Gastroesophageal sphincter (tissue), 4 donors: ENCODE data around the gene POLN. TPM values are rescaled to one million over a fixed set of nuclear protein-coding genes. Genes with fewer than 3 reads are reported as not detected.

ENCODE experiments used
- ATAC-seq: fragments of 150-250 bp; one replicate; pipeline ENCODE4 v1.9.1; 2016; ENCODE audit warnings: mild to moderate bottlenecking, moderate library complexity
- H3K27ac ChIP-seq, 4 donors: fragments of 200-600 bp; sonication (generic) in 3 of 4; 1 replicate in 3 of 4; 2 replicates in 1 of 4; pipeline ENCODE4 v1.5.1; 2016 to 2019
- H3K27me3 ChIP-seq: fragments of 200-600 bp; sonication (generic); one replicate; pipeline ENCODE4 v1.5.1; 2019
- H3K36me3 ChIP-seq, 2 donors: fragments of 200-600 bp; sonication (generic); one replicate each; pipeline ENCODE4 v1.5.1; 2019; ENCODE audit warnings: control low read depth in 1 of 2
- H3K4me1 ChIP-seq, 3 donors: fragments of 200-600 bp; sonication (generic); 1 replicate in 2 of 3; 2 replicates in 1 of 3; pipeline ENCODE4 v1.5.1; 2016 to 2019; ENCODE audit warnings: control low read depth in 2 of 3
- H3K4me3 ChIP-seq, 2 donors: fragments of 200-600 bp; sonication (generic); one replicate each; pipeline ENCODE4 v1.5.1; 2019; ENCODE audit warnings: mild to moderate bottlenecking in 1 of 2, moderate library complexity in 1 of 2
- H3K9me3 ChIP-seq, 3 donors: fragments of 200-600 bp; sonication (generic); one replicate each; pipeline ENCODE4 v1.5.1; 2017 to 2019; ENCODE audit warnings: control low read depth in 2 of 3
- EP300 ChIP-seq: sonication (generic); formaldehyde crosslinking; IDR thresholded peaks from one replicate; pipeline ENCODE4 v1.6.1; 2017; ENCODE audit warnings: antibody characterized with exemption, mild to moderate bottlenecking
- POLR2A ChIP-seq, 2 donors: fragments of 450-650 bp; IDR thresholded peaks; one replicate each; pipeline ENCODE4 v1.6.1; 2017; ENCODE audit warnings: antibody characterized with exemption in 2 of 2, mild to moderate bottlenecking in 2 of 2, moderate library complexity in 1 of 2
- POLR2AphosphoS5 ChIP-seq: sonication (generic); formaldehyde crosslinking; IDR thresholded peaks from one replicate; pipeline ENCODE4 v1.6.1; 2017; ENCODE audit warnings: antibody characterized with exemption
- WGBS, 2 donors: methylation state at CpG; one replicate each; pipeline ENCODE4 v1.1.5; 2018; ENCODE audit warnings: low coverage in 1 of 2; 5-methylcytosine and 5-hydroxymethylcytosine counted together
- total RNA-seq, 4 donors: library from RNA; depleted of rRNA; stranded (reverse); fragments of >200 nt; gene quantifications; one replicate each; pipeline ENCODE4 v1.1.0, GENCODE V29; 2016
- TF ChIP-seq, protein P1 (sequence below), 4 experiments: fragments of 200-600 bp in 2 of 4; fragments of 450-650 bp in 2 of 4; sonication (generic) in 1 of 4; IDR thresholded peaks; one replicate each; pipeline ENCODE4 v1.5.1; 2017 to 2019; ENCODE audit warnings: antibody characterized with exemption in 4 of 4, mild to moderate bottlenecking in 2 of 4, moderate library complexity in 2 of 4

Gene POLN
- total RNA-seq, 4 donors from 2014 or later = 1.5 to 4.6 (median 2.6) TPM

DNA sequence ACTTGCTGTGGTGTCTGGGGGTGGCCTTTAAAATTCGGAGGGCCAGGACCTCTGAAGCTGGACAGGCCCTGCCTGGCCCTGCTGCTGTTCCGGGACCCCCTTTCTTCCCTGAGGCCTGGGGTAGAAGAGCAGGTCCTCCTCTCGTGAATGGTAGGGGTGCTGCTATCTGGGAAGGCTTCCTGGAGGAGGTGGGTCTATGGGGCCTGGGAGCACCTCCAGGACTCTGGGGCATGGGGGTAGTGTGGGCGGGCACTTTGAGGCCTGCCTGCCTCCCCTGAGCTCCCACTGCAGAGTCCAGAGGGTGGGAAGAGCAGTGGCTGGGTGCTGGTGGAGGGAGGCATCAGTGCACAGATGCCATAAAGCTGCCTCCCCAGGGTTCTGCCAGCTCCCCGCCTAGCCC lies 24.9 kb upstream of the POLN start:
- peaks cover 0 to 11% of the 10 kb centered on the region in 2 donors for H3K36me3 ChIP-seq
- TF ChIP-seq EP300 (no peak), POLR2A (IDR thresholded peaks at IDR 0.05) (no peak), POLR2AphosphoS5 (no peak)
- TF ChIP-seq, protein P1, sequence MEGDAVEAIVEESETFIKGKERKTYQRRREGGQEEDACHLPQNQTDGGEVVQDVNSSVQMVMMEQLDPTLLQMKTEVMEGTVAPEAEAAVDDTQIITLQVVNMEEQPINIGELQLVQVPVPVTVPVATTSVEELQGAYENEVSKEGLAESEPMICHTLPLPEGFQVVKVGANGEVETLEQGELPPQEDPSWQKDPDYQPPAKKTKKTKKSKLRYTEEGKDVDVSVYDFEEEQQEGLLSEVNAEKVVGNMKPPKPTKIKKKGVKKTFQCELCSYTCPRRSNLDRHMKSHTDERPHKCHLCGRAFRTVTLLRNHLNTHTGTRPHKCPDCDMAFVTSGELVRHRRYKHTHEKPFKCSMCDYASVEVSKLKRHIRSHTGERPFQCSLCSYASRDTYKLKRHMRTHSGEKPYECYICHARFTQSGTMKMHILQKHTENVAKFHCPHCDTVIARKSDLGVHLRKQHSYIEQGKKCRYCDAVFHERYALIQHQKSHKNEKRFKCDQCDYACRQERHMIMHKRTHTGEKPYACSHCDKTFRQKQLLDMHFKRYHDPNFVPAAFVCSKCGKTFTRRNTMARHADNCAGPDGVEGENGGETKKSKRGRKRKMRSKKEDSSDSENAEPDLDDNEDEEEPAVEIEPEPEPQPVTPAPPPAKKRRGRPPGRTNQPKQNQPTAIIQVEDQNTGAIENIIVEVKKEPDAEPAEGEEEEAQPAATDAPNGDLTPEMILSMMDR (IDR thresholded peaks at IDR 0.05) = no peak
- 54% methylated on average over 3 of the region's 5 CpGs; no CpG with 5 or more reads in 1 of the 2 donors for WGBS, 2 donors
- peaks cover 4 to 53% (median 17%) of the 10 kb centered on the region in 3 donors for H3K4me1 ChIP-seq
- H3K9me3 ChIP-seq = no peaks in the 10 kb centered on the region
- H3K27me3 ChIP-seq = no peaks in the 10 kb centered on the region
- H3K27ac ChIP-seq = peak overlapping the region in 2 of 4 donors; percentile 67 to 72
- no peak overlapping the region for H3K4me3 ChIP-seq
- ATAC-seq = no peak

DNA sequence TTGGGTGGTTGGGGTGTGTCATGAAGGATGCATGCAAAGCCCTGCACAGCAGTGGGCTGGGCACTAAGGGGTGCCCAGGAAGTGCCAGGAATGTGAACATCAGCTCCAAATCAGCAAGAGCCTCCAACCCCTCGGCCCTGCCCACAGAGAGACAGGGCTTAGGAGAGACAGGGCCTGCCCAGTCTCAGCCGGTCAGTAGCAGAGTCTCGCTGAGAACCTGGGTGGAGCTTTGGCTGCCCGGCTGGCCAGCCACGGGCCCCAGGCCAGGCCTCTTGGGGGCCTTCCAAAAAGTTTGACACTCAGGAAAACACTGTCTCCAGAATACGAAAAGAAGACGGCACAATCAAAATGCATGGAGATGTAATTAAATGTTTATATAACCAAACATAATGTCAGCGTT lies 24.3 kb upstream of the POLN start:
- H3K4me1 ChIP-seq = peaks cover 4 to 53% (median 17%) of the 10 kb centered on the region in 3 donors
- peak overlapping the region in 3 of 4 donors; percentile 38 to 72 (median 67) for H3K27ac ChIP-seq
- peaks cover 0 to 10% of the 10 kb centered on the region in 2 donors for H3K36me3 ChIP-seq
- ATAC-seq = no peak
- no peak overlapping the region for H3K4me3 ChIP-seq
- TF ChIP-seq POLR2AphosphoS5 (no peak), EP300 (no peak), POLR2A (IDR thresholded peaks at IDR 0.05) (no peak)
- H3K9me3 ChIP-seq = no peaks in the 10 kb centered on the region
- 7 to 10% methylated on average over 3 to 7 of the region's 8 CpGs for WGBS, 2 donors
- no peaks in the 10 kb centered on the region for H3K27me3 ChIP-seq

DNA sequence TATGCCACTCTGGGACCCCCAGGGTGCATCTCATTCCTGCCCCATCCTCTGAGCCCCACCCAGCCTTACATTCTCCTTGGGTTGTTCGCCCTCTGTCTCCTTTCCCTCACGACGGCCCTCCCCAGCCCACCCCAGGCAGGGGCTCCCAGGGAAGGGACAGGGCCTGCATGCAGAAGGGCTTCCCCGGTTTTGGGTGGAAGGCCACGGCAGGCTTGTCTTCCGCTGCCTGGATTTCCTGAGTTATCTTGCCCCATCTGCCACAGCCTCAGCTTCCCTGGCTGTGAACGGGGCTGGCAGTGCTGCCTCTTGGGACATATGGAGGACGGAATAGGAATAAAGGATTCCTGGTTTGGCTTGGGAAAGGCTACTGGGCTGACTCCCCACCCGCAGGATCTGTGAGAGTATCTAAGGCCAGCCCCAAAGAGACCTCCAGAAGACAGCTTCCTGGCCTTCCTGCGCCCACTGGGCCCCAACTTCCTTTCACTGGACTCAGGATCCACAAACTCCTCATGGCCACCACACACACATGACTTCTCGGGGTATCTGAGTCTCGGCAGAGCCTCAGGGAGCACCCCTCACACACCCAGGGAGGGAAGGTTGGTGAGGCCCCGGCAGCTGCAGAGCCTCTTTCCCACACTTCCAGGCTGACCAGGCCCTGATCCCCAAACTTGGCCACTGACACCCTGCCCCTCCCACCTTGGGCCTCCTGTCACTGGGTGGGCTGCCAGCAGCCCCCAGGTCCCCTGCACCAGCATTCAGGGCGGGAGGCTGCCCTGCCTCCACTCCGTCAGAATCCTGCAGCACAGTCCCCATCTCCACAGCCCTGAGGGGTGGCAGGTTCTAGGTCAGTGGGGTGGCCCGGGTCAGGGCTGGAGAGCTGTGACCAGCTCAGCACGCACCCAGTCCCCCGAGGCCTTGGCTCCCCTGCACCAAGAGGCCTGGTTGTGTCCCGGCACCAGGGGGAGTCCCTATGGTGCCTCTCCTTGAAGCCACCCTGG lies 23.5 kb upstream of the POLN start:
- H3K27me3 ChIP-seq = no peaks in the 10 kb centered on the region
- no peaks in the 10 kb centered on the region for H3K9me3 ChIP-seq
- peaks cover 0 to 4% of the 10 kb centered on the region in 2 donors for H3K36me3 ChIP-seq
- no peak overlapping the region for H3K4me3 ChIP-seq
- no peak for ATAC-seq
- peak overlapping the region in 3 of 4 donors; percentile 38 to 72 (median 67) for H3K27ac ChIP-seq
- TF ChIP-seq POLR2A (IDR thresholded peaks at IDR 0.05) = no peak
- TF ChIP-seq EP300 = no peak
- TF ChIP-seq POLR2AphosphoS5 = no peak
- TF ChIP-seq, protein P1 (IDR thresholded peaks at IDR 0.05) = no peak
- WGBS, 2 donors = 90% methylated on average over 2 of the region's 19 CpGs; no CpG with 5 or more reads in 1 of the 2 donors
- peaks cover 4 to 59% (median 20%) of the 10 kb centered on the region in 3 donors for H3K4me1 ChIP-seq

DNA sequence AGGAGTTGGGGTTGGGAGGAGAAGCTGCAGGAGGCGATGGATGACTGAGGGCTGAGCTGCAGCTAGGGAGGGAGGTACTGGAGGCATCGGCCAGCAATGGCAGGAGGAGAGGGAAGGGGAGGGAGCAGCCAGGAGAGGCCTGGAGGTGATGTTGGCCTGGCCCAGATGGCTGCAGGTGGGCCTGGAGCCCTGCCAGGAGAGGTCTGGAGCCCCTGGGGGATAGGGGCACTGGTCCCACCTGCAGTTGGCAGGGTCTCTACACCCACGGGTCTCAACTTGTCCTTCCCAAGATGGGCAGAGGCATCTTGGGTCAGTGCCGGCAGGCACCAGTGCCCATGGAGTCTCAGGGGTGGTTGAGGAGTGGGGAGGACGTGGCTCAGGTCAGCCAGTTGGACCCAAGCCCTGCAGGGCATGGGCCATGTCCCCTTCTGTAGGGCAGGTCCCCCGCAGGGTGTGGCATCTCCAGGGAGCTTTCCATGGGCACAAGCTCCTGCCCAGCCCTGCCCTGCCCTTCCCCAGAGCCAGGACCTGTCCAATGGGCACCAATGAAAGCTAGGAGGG lies 22.6 kb upstream of the POLN start:
- Histone ChIP-seq H3K9me3 (no peaks in the 10 kb centered on the region), H3K27ac (peak overlapping the region in 1 of 4 donors; percentile 67), H3K36me3 (peaks cover 0 to 2% of the 10 kb centered on the region in 2 donors), H3K4me1 (peaks cover 4 to 67% (median 29%) of the 10 kb centered on the region in 3 donors), H3K27me3 (no peaks in the 10 kb centered on the region), H3K4me3 (no peak overlapping the region)
- TF ChIP-seq POLR2AphosphoS5 = no peak
- TF ChIP-seq EP300 = no peak
- TF ChIP-seq, protein P1 (IDR thresholded peaks at IDR 0.05) = no peak
- no peak for TF ChIP-seq POLR2A (IDR thresholded peaks at IDR 0.05)
- WGBS, 2 donors = 62 to 92% methylated on average over 2 of the region's 6 CpGs
- ATAC-seq = no peak

DNA sequence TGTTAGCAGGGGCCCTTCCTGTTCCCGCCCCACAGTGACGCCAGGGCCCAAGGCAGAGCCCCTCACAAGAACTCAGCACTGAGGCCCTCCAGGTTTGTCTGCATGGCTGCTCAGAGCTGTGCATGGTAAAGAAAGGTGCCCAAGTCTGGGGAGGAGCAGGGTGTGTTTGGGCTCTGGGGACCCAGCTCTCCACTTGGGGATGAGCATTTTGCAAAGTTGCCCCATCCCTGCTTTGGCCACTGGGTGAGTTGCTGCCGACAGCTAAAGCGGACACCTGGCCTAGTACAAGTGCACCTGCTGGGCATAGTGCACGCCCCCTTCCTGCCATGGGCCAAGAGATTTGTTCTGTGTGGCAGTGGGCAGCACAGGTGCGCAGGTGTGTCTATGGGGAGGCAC lies 22.0 kb upstream of the POLN start:
- no peak overlapping the region for H3K27ac ChIP-seq
- H3K36me3 ChIP-seq = peaks cover 0 to 9% of the 10 kb centered on the region in 2 donors
- no peaks in the 10 kb centered on the region for H3K9me3 ChIP-seq
- H3K27me3 ChIP-seq = no peaks in the 10 kb centered on the region
- no peak for ATAC-seq
- peaks cover 4 to 73% (median 35%) of the 10 kb centered on the region in 3 donors for H3K4me1 ChIP-seq
- H3K4me3 ChIP-seq = no peak overlapping the region
- TF ChIP-seq POLR2A (IDR thresholded peaks at IDR 0.05) (no peak), EP300 (no peak), POLR2AphosphoS5 (no peak)
- TF ChIP-seq, protein P1 (IDR thresholded peaks at IDR 0.05) = no peak
- WGBS, 2 donors = no CpG with 5 or more reads among the region's 6 CpGs
